HG02571 (cell line): ENCODE measurements around the gene ZFP3.
"Not testable (repeated sequence)": the region's sequence is repeated elsewhere in the genome, so short reads cannot be mapped to it uniquely, and the experiment has no call there.

Experiments used
- ATAC-seq: cut with Tn5 transposase; IDR thresholded peaks from one replicate; pipeline ENCODE4 v1.9.1; 2021; ENCODE audit warnings: mild to moderate bottlenecking, moderate library complexity; ENCODE audit not compliant: unreplicated experiment

ZFP3 gene

GRCh38 chr17:5123343-5124124 lies 45.3 kb downstream of the ZFP3 start:
- ATAC-seq, result no peak

GRCh38 chr17:5124125-5124760 lies 46.0 kb downstream of the ZFP3 start:
- ATAC-seq, result not testable (repeated sequence)

- ATAC-seq, result not testable (repeated sequence)
Observed at GRCh38 chr17:5124896-5125295, 46.6 kb downstream of the ZFP3 start.

GRCh38 chr17:5126719-5127488 lies 48.6 kb downstream of the ZFP3 start:
- ATAC-seq, result no peak

GRCh38 chr17:5127910-5128309 lies 49.6 kb downstream of the ZFP3 start:
- ATAC-seq, result no peak

GRCh38 chr17:5128387-5128786 lies 50.1 kb downstream of the ZFP3 start:
- ATAC-seq, result not testable (repeated sequence)

- no peak for ATAC-seq
Observed at GRCh38 chr17:5128905-5129535, 50.8 kb downstream of the ZFP3 start.

- ATAC-seq, result not testable (repeated sequence)
Observed at GRCh38 chr17:5129770-5130169, 51.5 kb downstream of the ZFP3 start.

GRCh38 chr17:5130261-5130660 lies 52.0 kb downstream of the ZFP3 start:
- ATAC-seq, result not testable (repeated sequence)

- ATAC-seq, result not testable (repeated sequence)
Observed at GRCh38 chr17:5130687-5131086, 52.4 kb downstream of the ZFP3 start.

- no peak for ATAC-seq
Observed at GRCh38 chr17:5131146-5131715, 53.0 kb downstream of the ZFP3 start.

GRCh38 chr17:5131799-5132502 lies 53.7 kb downstream of the ZFP3 start:
- not testable (repeated sequence) for ATAC-seq

- not testable (repeated sequence) for ATAC-seq
Observed at GRCh38 chr17:5132503-5133225, 54.4 kb downstream of the ZFP3 start.

- ATAC-seq, result no peak
Observed at GRCh38 chr17:5133311-5133710, 55.0 kb downstream of the ZFP3 start.

- ATAC-seq, result not testable (repeated sequence)
Observed at GRCh38 chr17:5133961-5134360, 55.7 kb downstream of the ZFP3 start.

- ATAC-seq, result not testable (repeated sequence)
Observed at GRCh38 chr17:5134571-5134970, 56.3 kb downstream of the ZFP3 start.

- not testable (repeated sequence) for ATAC-seq
Observed at GRCh38 chr17:5135131-5135712, 57.0 kb downstream of the ZFP3 start.

- no peak for ATAC-seq
Observed at GRCh38 chr17:5135726-5136579, 57.7 kb downstream of the ZFP3 start.
